ENCODE measurements around the gene DENND2C. TPM values are rescaled to one million over a fixed set of nuclear protein-coding genes. Genes with fewer than 3 reads are reported as not detected.
A peak's percentile ranks its signal among the peaks of the same experiment; 100 is the strongest.

Gene DENND2C
- total and polyA plus RNA-seq, 2 of the 13 experiments (the other 11 are each of a cell fraction or from before 2014, with no cell fraction given) = 0.08 to 0.33 TPM

DNA sequence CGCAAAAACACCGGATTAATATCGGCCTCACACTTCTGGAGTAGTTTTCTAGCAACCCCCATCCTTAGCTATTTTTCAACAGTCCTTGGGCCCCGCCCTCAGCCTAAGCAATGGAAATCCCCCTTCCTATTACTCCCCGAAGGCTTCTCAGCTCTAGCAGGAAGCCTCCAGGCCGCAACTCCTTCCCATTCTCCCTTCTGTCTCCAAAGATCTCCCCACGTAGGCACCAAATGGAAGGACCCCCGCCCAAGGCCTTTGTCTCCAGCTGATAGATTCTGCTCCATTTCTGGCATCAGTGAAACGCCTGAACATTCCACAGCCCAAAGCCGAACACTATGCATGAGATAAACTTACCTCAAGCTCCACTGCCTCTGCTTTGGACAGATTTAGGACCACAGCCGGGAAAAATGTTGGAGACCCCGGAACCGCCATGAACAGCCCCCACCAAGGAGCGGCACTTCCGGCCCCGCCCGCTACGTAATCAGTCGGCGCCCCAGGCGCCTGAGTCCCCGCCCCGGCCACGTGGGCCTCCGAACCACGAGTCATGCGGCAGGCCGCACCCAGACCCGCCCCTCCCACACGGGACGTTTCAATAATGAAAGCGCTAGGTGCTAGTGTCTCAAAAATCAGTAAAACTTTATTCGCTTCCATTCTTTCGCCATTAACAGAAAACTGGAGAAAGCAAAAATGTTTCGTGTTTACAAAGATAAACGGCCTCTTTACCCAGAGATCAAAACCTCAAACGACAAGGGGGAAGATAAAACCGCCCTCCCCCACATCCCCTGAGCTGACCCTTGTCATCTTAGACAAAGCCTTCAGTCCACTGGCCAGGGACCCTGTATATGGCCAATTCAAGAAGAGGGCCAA, 46.7 kb upstream of the DENND2C start, which contains the start of gene NRAS (continued):
- TF ChIP-seq, protein P1, sequence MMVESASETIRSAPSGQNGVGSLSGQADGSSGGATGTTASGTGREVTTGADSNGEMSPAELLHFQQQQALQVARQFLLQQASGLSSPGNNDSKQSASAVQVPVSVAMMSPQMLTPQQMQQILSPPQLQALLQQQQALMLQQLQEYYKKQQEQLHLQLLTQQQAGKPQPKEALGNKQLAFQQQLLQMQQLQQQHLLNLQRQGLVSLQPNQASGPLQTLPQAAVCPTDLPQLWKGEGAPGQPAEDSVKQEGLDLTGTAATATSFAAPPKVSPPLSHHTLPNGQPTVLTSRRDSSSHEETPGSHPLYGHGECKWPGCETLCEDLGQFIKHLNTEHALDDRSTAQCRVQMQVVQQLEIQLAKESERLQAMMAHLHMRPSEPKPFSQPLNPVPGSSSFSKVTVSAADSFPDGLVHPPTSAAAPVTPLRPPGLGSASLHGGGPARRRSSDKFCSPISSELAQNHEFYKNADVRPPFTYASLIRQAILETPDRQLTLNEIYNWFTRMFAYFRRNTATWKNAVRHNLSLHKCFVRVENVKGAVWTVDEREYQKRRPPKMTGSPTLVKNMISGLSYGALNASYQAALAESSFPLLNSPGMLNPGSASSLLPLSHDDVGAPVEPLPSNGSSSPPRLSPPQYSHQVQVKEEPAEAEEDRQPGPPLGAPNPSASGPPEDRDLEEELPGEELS (CRISPR knock-in tag; IDR thresholded peaks at IDR 0.05) = 0 out of 2 replicates have a peak, but pooled peaks have one; percentile 8
- TF ChIP-seq, protein P2, sequence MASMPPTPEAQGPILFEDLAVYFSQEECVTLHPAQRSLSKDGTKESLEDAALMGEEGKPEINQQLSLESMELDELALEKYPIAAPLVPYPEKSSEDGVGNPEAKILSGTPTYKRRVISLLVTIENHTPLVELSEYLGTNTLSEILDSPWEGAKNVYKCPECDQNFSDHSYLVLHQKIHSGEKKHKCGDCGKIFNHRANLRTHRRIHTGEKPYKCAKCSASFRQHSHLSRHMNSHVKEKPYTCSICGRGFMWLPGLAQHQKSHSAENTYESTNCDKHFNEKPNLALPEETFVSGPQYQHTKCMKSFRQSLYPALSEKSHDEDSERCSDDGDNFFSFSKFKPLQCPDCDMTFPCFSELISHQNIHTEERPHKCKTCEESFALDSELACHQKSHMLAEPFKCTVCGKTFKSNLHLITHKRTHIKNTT (CRISPR knock-in tag; IDR thresholded peaks at IDR 0.05) = no peak
- TF ChIP-seq DNMT1 (CRISPR knock-in tag; IDR thresholded peaks at IDR 0.05) (no peak), ZNF703 (CRISPR knock-in tag; IDR thresholded peaks at IDR 0.05; ENCODE audit: borderline replicate concordance) (no peak), NR2F2 (IDR thresholded peaks at IDR 0.05; ENCODE audit: borderline replicate concordance, low read depth) (peak; percentile 30; the same call in 1 of the 2 replicates), ZNF12 (CRISPR knock-in tag; IDR thresholded peaks at IDR 0.05) (no peak), HDAC2 (CRISPR knock-in tag; IDR thresholded peaks at IDR 0.05) (0 out of 2 replicates have a peak, but pooled peaks have one; percentile 37), CEBPG (CRISPR knock-in tag; IDR thresholded peaks at IDR 0.05) (no peak), MBD4 (IDR thresholded peaks at IDR 0.05; ENCODE audit: borderline replicate concordance, low read length) (peak; percentile 84), ELF1 (CRISPR knock-in tag; IDR thresholded peaks at IDR 0.05) (peak; percentile 95), ZC3H4 (CRISPR knock-in tag; IDR thresholded peaks at IDR 0.05; ENCODE audit: borderline replicate concordance) (0 out of 2 replicates have a peak, but pooled peaks have one; percentile 52), TMF1 (CRISPR knock-in tag; IDR thresholded peaks at IDR 0.05; ENCODE audit: low read depth) (no peak), U2AF2 (IDR thresholded peaks at IDR 0.05; ENCODE audit: low read depth, low read length) (0 out of 2 replicates have a peak, but pooled peaks have one; percentile 37), ZNF431 (CRISPR knock-in tag; IDR thresholded peaks at IDR 0.05; ENCODE audit: borderline replicate concordance, low read depth) (no peak), KLF13 (CRISPR knock-in tag; IDR thresholded peaks at IDR 0.05) (no peak), ZNF484 (CRISPR knock-in tag; IDR thresholded peaks at IDR 0.05; ENCODE audit: borderline replicate concordance, low read depth) (no peak), IRX3 (CRISPR knock-in tag; IDR thresholded peaks at IDR 0.05; ENCODE audit: borderline replicate concordance, low read depth) (no peak)
- TF ChIP-seq, protein P3, sequence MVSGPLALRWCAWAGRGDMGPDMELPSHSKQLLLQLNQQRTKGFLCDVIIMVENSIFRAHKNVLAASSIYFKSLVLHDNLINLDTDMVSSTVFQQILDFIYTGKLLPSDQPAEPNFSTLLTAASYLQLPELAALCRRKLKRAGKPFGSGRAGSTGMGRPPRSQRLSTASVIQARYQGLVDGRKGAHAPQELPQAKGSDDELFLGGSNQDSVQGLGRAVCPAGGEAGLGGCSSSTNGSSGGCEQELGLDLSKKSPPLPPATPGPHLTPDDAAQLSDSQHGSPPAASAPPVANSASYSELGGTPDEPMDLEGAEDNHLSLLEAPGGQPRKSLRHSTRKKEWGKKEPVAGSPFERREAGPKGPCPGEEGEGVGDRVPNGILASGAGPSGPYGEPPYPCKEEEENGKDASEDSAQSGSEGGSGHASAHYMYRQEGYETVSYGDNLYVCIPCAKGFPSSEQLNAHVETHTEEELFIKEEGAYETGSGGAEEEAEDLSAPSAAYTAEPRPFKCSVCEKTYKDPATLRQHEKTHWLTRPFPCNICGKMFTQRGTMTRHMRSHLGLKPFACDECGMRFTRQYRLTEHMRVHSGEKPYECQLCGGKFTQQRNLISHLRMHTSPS (CRISPR knock-in tag; IDR thresholded peaks at IDR 0.05; ENCODE audit: low read depth) = no peak
- TF ChIP-seq, protein P4, sequence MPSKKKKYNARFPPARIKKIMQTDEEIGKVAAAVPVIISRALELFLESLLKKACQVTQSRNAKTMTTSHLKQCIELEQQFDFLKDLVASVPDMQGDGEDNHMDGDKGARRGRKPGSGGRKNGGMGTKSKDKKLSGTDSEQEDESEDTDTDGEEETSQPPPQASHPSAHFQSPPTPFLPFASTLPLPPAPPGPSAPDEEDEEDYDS (CRISPR knock-in tag; IDR thresholded peaks at IDR 0.05) = no peak
- TF ChIP-seq, protein P5, sequence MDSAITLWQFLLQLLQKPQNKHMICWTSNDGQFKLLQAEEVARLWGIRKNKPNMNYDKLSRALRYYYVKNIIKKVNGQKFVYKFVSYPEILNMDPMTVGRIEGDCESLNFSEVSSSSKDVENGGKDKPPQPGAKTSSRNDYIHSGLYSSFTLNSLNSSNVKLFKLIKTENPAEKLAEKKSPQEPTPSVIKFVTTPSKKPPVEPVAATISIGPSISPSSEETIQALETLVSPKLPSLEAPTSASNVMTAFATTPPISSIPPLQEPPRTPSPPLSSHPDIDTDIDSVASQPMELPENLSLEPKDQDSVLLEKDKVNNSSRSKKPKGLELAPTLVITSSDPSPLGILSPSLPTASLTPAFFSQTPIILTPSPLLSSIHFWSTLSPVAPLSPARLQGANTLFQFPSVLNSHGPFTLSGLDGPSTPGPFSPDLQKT (CRISPR knock-in tag; IDR thresholded peaks at IDR 0.05; ENCODE audit: borderline replicate concordance) = no peak
- TF ChIP-seq, protein P6, sequence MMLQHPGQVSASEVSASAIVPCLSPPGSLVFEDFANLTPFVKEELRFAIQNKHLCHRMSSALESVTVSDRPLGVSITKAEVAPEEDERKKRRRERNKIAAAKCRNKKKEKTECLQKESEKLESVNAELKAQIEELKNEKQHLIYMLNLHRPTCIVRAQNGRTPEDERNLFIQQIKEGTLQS (CRISPR knock-in tag; IDR thresholded peaks at IDR 0.05) = no peak
